ENCODE results near the gene RASGRP3.

DNA sequence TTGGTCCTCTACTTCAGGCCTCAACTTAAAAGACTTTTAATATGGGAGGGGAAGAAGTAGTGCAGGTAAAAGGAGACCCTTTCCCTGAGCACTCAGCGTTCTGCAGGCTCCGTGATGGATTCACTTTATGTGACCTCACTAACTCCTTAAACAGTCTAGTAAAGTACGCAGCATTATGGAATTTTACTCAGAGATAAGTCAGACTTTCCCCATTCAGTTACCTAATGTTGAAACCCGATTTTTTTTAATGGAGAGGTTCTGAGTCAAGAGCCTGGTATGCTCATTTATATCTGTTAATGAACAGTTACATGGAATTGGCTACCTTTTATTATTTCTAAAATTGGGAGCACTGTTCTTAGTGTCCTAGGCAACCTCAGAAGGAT is 34.1 kb downstream of the RASGRP3 start:
- TF ChIP-seq, protein P1, sequence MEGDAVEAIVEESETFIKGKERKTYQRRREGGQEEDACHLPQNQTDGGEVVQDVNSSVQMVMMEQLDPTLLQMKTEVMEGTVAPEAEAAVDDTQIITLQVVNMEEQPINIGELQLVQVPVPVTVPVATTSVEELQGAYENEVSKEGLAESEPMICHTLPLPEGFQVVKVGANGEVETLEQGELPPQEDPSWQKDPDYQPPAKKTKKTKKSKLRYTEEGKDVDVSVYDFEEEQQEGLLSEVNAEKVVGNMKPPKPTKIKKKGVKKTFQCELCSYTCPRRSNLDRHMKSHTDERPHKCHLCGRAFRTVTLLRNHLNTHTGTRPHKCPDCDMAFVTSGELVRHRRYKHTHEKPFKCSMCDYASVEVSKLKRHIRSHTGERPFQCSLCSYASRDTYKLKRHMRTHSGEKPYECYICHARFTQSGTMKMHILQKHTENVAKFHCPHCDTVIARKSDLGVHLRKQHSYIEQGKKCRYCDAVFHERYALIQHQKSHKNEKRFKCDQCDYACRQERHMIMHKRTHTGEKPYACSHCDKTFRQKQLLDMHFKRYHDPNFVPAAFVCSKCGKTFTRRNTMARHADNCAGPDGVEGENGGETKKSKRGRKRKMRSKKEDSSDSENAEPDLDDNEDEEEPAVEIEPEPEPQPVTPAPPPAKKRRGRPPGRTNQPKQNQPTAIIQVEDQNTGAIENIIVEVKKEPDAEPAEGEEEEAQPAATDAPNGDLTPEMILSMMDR (IDR thresholded peaks at IDR 0.05; ENCODE audit: low read length), result no peak
- no peak for TF ChIP-seq EZH2 (optimal IDR thresholded peaks at IDR 0.05; ENCODE audit: low read depth, low read length)
